ENCODE data around the gene SH3BGR. TPM values are rescaled to one million over a fixed set of nuclear protein-coding genes. Genes with fewer than 3 reads are reported as not detected.

The SH3BGR gene
- total RNA-seq, 6 experiments from 2014 or later = 2.0 to 4.9 (median 3.0) TPM

- 53% methylated on average over 5 of the region's 5 CpGs for WGBS (ENCODE audit: insufficient coverage, low coverage, low lambda C conversion rate, missing lambda C conversion rate)
- Histone ChIP-seq H3K9me3 (no peaks in the 10 kb centered on the region), H3K27me3 (no peaks in the 10 kb centered on the region), H3K4me1 (peaks cover 0 to 17% (median 8%) of the 10 kb centered on the region in 4 donors), H3K4me3 (no peak overlapping the region), H3K27ac (no peak overlapping the region), H3K36me3 (no peaks in the 10 kb centered on the region)
- DNase-seq = no peak
- ATAC-seq = no peak
- no peak for TF ChIP-seq POLR2A (IDR thresholded peaks at IDR 0.05)
- TF ChIP-seq, protein P1, sequence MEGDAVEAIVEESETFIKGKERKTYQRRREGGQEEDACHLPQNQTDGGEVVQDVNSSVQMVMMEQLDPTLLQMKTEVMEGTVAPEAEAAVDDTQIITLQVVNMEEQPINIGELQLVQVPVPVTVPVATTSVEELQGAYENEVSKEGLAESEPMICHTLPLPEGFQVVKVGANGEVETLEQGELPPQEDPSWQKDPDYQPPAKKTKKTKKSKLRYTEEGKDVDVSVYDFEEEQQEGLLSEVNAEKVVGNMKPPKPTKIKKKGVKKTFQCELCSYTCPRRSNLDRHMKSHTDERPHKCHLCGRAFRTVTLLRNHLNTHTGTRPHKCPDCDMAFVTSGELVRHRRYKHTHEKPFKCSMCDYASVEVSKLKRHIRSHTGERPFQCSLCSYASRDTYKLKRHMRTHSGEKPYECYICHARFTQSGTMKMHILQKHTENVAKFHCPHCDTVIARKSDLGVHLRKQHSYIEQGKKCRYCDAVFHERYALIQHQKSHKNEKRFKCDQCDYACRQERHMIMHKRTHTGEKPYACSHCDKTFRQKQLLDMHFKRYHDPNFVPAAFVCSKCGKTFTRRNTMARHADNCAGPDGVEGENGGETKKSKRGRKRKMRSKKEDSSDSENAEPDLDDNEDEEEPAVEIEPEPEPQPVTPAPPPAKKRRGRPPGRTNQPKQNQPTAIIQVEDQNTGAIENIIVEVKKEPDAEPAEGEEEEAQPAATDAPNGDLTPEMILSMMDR (IDR thresholded peaks at IDR 0.05) = no peak
- intact Hi-C loops (cut with DNase I) = no loop called here
Observed at GRCh38 chr21:39531840-39532239, 80.1 kb downstream of the SH3BGR start.

- H3K27me3 ChIP-seq = no peaks in the 10 kb centered on the region
- no peak overlapping the region for H3K27ac ChIP-seq
- 64% methylated on average over 6 of the region's 6 CpGs for WGBS (ENCODE audit: insufficient coverage, low coverage, low lambda C conversion rate, missing lambda C conversion rate)
- DNase-seq (no peak), ATAC-seq (no peak)
- no peak for TF ChIP-seq POLR2A (IDR thresholded peaks at IDR 0.05)
- TF ChIP-seq, protein P1 (IDR thresholded peaks at IDR 0.05) = no peak
- no peaks in the 10 kb centered on the region for H3K36me3 ChIP-seq
- no peaks in the 10 kb centered on the region for H3K9me3 ChIP-seq
- H3K4me1 ChIP-seq = no peaks in the 10 kb centered on the region
- H3K4me3 ChIP-seq = no peak overlapping the region
- intact Hi-C loops (cut with DNase I) = no loop called here
Observed at GRCh38 chr21:39533545-39534380, 82.0 kb downstream of the SH3BGR start.

GRCh38 chr21:39535646-39536437 lies 84.1 kb downstream of the SH3BGR start:
- Histone ChIP-seq H3K27me3 (no peaks in the 10 kb centered on the region), H3K27ac (no peak overlapping the region), H3K36me3 (no peaks in the 10 kb centered on the region), H3K4me1 (no peaks in the 10 kb centered on the region), H3K4me3 (no peak overlapping the region), H3K9me3 (no peaks in the 10 kb centered on the region)
- no peak for TF ChIP-seq POLR2A (IDR thresholded peaks at IDR 0.05)
- TF ChIP-seq, protein P1 (IDR thresholded peaks at IDR 0.05) = no peak
- no peak for DNase-seq
- intact Hi-C loops (cut with DNase I) = no loop called here
- ATAC-seq = no peak
- WGBS (ENCODE audit: insufficient coverage, low coverage, low lambda C conversion rate, missing lambda C conversion rate) = 71% methylated on average over 13 of the region's 15 CpGs

DNA sequence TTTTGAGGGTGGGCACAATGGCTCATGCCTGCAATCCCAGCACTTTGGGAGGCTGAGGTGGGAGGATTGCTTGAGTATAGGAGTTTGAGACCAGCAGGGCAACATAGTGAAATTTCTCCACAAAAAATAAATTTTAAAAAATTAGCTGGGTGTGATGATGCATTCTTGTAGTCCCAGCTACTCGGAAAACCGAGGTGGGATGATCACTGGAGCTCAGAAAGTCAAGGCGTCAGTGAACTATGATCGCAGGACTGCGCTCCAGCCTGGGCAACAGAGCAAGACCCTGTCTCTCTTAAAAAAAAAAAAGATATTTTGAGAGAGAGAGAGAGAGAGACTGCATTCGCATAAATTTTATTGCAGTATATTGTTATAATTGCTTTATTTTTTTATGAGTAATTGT lies 85.1 kb downstream of the SH3BGR start:
- no peaks in the 10 kb centered on the region for H3K9me3 ChIP-seq
- intact Hi-C loops (cut with DNase I) = no loop called here
- ATAC-seq = no peak
- H3K27ac ChIP-seq = no peak overlapping the region
- no peak overlapping the region for H3K4me3 ChIP-seq
- H3K4me1 ChIP-seq = no peaks in the 10 kb centered on the region
- TF ChIP-seq POLR2A (IDR thresholded peaks at IDR 0.05) = no peak
- TF ChIP-seq, protein P1 (IDR thresholded peaks at IDR 0.05) = no peak
- DNase-seq = no peak
- no peaks in the 10 kb centered on the region for H3K36me3 ChIP-seq
- no peaks in the 10 kb centered on the region for H3K27me3 ChIP-seq
- whole genome bisulfite sequencing (ENCODE audit: insufficient coverage, low coverage, low lambda C conversion rate, missing lambda C conversion rate) = 85% methylated on average over 6 of the region's 6 CpGs

Measured in right lobe of liver (tissue), 6 donors.